GM21786 (cell line): ENCODE data around the gene HYAL2.
A peak's percentile ranks its signal among the peaks of the same experiment; 100 is the strongest.
"Not testable (repeated sequence)": the region's sequence is repeated elsewhere in the genome, so short reads cannot be mapped to it uniquely, and the experiment has no call there.

Experiments used
- ATAC-seq: cut with Tn5 transposase; IDR thresholded peaks from one replicate; pipeline ENCODE4 v1.9.1; 2021; ENCODE audit not compliant: unreplicated experiment

Gene HYAL2

DNA sequence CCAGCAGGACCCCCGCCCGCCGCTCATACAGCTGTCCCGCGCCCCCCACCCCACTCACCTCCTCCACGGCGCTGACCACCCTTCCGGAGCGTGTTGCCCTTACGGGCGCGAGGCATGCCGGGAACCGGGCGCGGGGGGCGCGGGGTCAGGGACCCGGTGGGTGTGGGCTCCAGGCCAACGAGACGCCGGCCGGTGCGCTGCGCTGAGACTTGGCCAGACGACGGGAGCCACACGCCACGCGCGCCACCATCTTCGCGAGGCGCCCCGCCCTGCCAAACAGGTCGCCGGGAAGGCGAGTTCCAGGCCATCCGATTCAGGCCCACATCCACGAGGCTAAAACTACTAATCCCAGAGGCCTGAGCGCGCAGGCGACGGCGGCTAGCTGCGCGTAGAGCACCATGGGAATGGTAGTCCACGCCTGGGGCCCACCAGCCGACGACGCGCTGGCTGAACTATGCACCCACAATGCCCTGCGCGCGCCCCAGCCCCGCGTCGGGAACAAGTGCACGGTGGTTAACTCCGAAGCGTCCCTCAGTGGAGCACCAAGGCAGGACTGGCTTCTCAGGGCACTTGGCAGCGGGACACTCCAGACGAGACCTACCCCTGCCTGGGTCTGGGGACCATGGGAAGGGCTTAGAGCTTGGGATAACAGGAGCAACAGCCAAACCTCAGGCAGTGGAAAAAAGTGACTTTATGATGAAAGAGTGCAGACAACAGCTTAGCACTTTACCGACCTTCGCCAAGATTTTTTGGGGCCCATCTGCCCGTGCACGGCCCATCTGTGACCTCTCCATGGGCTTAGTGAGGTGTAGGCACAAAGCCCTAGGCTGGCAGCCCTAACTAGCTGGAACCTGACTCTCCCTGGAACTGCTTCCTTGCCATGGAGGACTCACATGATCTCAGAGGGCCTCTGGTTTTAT is 30.1 kb downstream of the HYAL2 start, which contains the start of gene IFRD2:
IFRD2 (minus strand) TSS at position 271 of the 920 bp plus-strand sequence; CDS start at position 116, 155 bp downstream.
- peak; percentile 98 for ATAC-seq

DNA sequence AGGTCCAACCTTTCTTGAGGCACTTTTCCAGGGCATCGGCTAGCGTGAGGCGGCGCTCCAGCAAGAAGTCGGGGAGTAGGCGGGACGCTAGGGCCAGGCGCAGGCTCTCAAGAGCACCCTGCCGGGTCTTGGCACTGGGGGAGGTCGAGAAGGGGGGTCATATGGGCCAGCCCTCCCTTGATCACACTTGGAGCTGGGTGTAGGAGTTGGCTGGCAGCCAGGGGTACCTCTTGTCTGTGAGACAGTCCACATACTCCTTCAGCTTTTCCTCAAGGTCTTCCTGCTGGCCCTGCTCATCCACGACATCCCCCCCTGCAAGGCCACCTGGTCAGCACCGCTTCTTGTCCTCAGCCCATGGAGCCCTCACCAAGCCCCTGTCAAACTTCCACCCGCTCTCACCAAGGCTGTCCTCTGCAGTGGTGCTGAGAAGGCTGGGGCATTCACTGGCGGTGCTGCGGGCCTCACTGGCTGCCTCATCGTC is 32.3 kb downstream of the HYAL2 start:
- ATAC-seq, result no peak

DNA sequence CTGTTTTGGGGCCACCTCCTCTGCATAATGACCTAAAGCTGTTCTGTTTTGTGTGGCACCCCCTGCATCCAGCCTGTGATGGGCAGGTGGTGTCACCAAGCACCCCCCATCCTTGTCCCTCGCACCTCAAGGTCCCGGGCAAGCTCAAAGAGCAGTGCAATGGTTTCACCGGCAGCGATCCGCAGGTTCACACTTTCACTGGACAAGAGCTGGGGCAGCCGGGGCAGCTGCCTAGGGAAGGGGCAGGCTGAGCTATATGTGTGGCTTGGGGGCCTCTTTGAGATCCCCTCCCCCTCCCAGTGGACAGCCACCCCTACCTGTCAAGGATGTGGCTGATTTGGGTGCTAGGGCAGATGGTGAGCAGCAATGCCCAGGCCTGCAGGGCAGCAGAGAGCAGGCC is 33.4 kb downstream of the HYAL2 start:
- no peak for ATAC-seq

- ATAC-seq, result no peak
Measured at GRCh38 chr3:50288387-50289007, 34.0 kb downstream of the HYAL2 start.

DNA sequence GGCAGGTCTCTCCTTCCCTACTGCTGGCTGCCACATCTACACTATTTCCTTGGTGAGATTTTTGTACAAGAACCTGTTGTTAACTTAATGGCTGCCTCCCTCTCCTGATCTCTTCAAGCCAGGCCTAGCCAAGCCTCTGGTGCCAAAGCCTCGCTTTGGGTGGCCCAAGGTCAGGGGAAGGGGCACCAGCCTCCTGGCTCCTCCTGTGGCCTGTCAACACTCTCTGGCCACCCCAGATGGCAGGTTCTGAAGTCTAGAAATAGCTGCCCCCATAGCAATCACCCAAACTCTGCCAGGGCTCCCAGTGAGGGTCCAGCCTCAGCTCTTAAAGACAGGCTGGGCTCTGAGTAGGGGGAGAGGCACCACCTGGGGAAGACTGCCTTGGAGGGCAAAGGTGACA is 35.3 kb downstream of the HYAL2 start:
- ATAC-seq, result no peak

GRCh38 chr3:50286322-50287227 is 36.0 kb downstream of the HYAL2 start:
- ATAC-seq, result no peak

DNA sequence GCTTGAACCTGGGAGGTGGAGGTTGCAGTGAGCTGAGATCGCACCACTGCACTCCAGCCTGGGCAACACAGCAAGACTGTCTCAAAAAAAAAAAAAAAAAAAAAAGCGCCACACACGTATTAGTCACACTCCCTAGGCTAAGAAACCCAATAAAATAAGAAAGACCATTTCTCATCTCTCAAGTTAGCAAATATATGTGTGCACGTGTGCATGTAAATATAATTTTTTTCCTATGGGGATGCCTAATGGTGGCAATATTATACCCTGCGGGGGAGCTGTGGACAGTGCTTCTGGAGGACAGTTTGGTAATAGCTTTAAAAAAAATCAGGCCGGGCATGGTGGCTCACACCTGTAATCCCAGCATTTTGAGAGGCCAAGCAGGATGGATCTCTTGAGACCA is 38.4 kb downstream of the HYAL2 start:
- ATAC-seq, result not testable (repeated sequence)

DNA sequence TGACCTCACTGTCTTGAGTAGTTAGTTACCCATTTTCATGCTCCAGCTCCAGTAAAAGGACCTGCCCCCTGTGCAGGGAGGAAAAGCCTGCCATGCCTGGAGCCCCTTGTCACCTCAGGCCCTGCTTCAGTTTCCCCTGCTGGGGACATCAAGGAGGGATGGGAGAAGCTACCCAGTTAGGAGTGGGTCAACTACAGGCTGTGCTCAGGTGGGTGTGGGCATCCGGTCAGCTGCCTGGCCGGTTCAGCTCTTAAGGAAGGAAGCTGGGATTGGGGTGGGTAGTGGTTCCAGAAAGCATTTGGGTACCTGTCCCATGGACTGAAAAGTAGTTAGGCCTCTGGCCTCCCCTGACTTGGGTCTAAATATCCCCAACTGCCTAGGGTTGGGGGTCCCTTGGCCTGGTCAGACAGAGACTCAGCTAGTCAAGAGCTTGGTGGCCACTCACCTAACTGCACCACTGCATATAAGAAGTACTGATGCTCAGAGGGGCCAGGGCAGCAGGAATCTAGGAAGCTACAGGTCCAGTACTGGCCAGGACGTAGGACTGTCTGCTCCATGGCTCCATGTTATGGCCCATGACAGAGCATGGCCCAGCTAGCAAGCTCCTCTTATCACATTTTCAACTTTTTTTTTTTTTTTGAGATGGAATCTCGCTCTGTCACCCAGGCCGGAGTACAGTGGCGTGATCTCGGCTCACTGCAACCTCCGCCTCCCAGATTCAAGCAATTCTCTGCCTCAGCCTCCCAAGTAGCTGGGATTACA is 43.1 kb downstream of the HYAL2 start:
- no peak for ATAC-seq

GRCh38 chr3:50278880-50279224 is 43.7 kb downstream of the HYAL2 start, which contains the start of gene LSMEM2:
Gene LSMEM2 (plus strand): TSS chr3:50279087. CDS start chr3:50279114, 27 bp downstream.
- ATAC-seq, result no peak

GRCh38 chr3:50278123-50278879 is 44.2 kb downstream of the HYAL2 start:
- no peak for ATAC-seq

DNA sequence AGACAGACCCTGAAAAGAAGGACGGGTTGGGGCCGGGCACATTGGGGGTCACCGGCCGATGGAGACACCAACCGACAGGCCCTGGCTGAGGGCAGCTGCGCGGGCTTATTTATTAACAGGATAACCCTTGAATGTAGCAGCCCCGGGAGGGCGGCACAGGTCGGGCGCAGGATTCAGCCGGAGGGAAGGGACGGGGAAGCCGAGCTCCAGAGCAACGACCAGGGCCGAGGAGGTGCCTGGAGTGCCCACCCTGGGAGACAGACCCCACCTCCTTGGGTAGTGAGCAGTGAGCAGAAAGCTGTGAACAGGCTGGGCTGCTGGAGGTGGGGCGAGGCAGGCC is 45.8 kb downstream of the HYAL2 start:
- ATAC-seq, result no peak

DNA sequence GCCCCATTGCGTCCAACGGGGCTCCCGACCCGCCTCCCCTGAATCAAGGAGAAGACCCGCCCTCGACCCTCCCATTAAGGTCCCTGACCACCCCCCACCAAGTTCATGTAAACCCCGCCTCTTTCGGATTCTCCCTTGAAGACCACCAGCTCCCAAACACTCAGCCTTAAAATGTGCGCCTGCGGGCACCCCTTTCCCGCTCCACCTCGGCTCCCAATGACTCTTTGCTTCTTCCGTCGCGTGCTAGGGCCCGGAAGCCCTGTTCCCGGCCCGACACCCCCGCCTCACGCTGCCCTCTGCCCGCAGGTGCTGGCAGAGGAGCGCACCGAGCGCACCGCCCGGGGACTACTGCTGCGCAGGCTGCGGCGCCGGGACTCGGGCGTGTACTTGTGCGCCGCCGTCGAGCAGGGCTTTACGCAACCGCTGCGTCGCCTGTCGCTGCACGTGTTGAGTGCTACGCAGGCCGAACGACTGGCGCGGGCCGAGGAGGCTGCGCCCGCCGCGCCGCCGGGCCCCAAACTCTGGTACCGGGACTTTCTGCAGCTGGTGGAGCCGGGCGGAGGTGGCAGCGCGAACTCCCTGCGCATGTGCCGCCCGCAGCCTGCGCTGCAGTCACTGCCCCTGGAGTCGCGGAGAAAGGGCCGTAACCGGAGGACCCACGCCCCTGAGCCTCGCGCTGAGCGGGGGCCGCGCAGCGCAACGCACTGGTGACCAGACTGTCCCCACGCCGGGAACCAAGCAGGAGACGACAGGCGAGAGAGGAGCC is 46.4 kb downstream of the HYAL2 start:
- ATAC-seq, result no peak

GRCh38 chr3:50275141-50275995 is 47.2 kb downstream of the HYAL2 start:
- no peak for ATAC-seq

DNA sequence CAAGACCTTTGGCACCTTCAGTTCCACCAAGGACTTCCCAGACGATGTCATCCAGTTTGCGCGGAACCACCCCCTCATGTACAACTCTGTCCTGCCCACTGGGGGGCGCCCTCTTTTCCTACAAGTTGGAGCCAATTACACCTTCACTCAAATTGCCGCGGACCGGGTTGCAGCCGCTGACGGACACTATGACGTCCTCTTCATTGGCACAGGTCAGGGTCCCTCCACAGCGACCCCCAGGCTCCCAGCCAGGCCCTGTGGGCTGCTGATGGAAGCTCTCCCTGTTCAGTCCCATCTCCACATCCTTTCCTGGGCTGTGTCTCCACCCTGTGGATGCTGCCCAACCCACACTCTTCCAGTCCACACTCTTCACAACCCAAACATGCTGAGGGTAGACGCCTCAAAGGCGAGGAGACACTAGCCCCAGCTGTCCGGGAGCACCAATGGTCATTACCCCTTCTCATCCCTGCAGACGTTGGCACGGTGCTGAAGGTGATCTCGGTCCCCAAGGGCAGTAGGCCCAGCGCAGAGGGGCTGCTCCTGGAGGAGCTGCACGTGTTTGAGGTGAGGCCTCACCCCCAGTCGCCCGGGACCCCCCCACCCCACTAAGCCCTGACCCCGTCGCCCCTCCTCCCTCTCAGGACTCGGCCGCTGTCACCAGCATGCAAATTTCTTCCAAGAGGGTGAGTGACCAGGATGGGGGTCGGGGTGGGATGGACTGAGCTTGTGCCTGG is 48.0 kb downstream of the HYAL2 start:
- no peak for ATAC-seq

GRCh38 chr3:50273689-50274065 is 48.9 kb downstream of the HYAL2 start:
- ATAC-seq, result no peak

DNA sequence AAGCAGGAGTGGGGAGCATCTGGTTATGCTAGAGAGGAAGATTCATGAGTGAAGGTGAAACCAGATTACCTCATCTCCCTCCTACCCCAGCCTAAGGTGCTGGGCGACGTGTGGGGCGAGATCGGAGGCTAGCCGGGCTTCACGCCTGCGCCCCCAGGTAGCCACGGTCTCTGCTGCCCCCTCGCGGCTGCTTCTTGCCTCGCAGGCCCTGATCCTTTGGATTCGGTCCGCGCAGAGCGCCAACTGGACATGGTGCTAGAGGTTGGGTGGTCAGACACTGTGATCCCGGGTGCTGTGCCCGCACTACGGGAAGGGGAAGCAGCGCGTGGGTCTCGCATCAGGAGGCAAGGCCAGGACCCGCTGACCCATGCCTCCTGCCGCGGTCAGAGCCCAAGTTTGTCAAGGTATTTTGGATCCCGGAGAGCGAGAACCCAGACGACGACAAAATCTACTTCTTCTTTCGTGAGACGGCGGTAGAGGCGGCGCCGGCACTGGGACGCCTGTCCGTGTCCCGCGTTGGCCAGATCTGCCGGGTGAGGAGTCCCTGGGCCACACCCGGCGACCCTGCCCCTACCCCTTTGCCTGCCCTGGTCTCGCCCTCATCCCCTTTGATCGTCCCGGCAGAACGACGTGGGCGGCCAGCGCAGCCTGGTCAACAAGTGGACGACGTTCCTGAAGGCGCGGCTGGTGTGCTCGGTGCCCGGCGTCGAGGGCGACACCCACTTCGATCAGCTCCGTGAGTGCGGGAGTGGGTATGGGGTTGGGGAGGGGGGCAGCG is 49.4 kb downstream of the HYAL2 start:
- peak; percentile 93 for ATAC-seq

- ATAC-seq, result not testable (repeated sequence)
Measured at GRCh38 chr3:50272538-50272910, 50.0 kb downstream of the HYAL2 start.
